Jurkat, Clone E6-1 (cell line): ENCODE results near the gene CAMTA1.
"Not testable (repeated sequence)": the region's sequence is repeated elsewhere in the genome, so short reads cannot be mapped to it uniquely, and the experiment has no call there.

ENCODE experiments used
- DNase-seq: peaks from one replicate; pipeline ENCODE4 v3.0.0-alpha.2; 2011; ENCODE audit warnings: low read depth, low spot score
- H3K4me3 ChIP-seq: 2 replicates; pipeline ENCODE4 v1.5.1; 2011; ENCODE audit warnings: mild to moderate bottlenecking, low read length, control low read depth, moderate library complexity

CAMTA1 gene

GRCh38 chr1:7121622-7121988 is 336.4 kb downstream of the CAMTA1 start:
- DNase-seq, result no peak
- no peak overlapping the region for H3K4me3 ChIP-seq

DNA sequence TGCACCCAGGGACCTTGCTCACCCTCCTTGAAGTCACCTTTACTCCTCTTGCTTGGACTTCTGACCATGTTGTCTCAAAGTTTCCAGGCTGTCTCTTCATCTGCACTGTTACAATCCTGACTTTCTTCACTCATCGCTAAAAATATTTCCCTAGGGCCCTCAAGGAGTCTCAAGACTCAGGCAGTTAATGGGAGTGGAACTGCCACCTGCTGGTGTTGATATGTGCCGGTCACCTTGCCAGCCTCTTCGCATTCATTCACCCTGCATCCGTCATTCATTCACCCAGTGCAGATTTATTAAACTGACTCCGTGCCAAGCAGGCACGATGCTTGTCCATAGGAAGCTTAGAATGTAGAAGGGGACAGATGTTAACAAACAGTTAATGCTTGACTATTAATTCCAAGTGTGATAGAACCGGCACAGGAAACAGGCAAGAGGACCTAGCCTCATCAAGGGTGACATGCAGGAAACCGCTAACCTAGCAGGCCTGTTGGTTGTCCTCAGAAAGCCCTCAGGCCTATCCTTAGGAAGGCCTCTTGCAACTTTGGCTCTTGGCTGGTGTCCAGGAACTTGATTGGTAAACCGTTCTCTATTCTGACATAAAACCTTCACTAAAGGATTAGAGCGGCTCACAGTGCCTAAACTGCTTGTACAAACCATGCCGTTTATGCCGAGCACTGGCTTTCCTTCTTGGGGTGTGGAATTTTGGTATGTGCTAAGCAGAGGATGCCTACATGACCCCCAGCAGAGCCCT is 342.2 kb downstream of the CAMTA1 start:
- peak; percentile 46 for DNase-seq
- H3K4me3 ChIP-seq, result no peak overlapping the region

GRCh38 chr1:7128293-7128692 is 343.0 kb downstream of the CAMTA1 start:
- DNase-seq, result no peak
- H3K4me3 ChIP-seq, result no peak overlapping the region

- H3K4me3 ChIP-seq, result no peak overlapping the region
- DNase-seq, result no peak
These were observed 344.9 kb downstream of the CAMTA1 start for GRCh38 chr1:7130127-7130526.

DNA sequence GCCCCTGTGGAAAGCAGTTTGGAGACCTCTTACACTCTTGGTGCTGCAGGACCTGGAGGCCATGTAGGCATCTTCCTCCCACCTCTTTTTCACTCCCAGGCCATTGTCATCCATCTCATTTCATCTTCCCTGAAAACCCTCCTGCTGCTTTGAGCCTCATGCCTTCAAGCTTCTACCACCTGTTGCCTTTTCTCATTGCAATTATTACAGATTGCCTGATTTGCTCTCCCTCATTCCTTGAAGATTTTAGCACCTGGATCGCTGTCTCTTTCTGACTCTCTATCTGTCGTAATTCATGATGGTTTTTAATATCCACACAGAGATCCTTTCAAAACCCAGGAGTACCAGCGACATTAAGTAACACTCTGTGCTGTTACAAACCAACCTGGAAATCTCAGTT is 350.2 kb downstream of the CAMTA1 start:
- DNase-seq, result no peak
- H3K4me3 ChIP-seq, result no peak overlapping the region

GRCh38 chr1:7136166-7136953 is 351.1 kb downstream of the CAMTA1 start:
- DNase-seq, result no peak
- no peak overlapping the region for H3K4me3 ChIP-seq

DNA sequence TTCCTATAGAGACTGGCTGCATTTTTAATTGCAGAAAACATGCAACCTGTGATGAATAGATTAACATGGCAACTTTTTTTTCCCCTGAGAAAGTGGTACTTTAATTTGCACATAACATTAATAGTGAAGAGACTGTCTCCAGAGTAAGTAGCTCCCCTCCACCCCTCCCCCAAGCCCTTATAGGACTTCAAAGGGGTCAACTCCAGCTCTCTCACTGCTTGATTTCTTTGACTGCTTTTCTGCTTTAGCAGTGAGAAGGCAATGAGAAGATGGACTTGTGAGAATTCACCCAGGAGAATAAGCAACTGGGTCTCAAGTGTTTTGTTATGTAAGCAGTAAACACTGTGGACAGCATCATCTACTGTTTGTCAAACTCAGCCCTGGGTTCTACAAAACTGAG is 355.0 kb downstream of the CAMTA1 start:
- H3K4me3 ChIP-seq, result no peak overlapping the region
- no peak for DNase-seq

GRCh38 chr1:7145947-7146346 is 360.7 kb downstream of the CAMTA1 start:
- no peak overlapping the region for H3K4me3 ChIP-seq

GRCh38 chr1:7146710-7147109 is 361.5 kb downstream of the CAMTA1 start:
- H3K4me3 ChIP-seq, result no peak overlapping the region
- no peak for DNase-seq

More at GRCh38 chr1:7145947-7146346, 360.7 kb downstream of the CAMTA1 start:
- no peak for DNase-seq

- not testable (repeated sequence) for H3K4me3 ChIP-seq, DNase-seq
These were observed 362.5 kb downstream of the CAMTA1 start for GRCh38 chr1:7147581-7148282.

GRCh38 chr1:7149080-7149838 is 364.0 kb downstream of the CAMTA1 start:
- DNase-seq, result no peak
- H3K4me3 ChIP-seq, result no peak overlapping the region

- DNase-seq, result no peak
- no peak overlapping the region for H3K4me3 ChIP-seq
These were observed 365.5 kb downstream of the CAMTA1 start for GRCh38 chr1:7150724-7151280.

DNA sequence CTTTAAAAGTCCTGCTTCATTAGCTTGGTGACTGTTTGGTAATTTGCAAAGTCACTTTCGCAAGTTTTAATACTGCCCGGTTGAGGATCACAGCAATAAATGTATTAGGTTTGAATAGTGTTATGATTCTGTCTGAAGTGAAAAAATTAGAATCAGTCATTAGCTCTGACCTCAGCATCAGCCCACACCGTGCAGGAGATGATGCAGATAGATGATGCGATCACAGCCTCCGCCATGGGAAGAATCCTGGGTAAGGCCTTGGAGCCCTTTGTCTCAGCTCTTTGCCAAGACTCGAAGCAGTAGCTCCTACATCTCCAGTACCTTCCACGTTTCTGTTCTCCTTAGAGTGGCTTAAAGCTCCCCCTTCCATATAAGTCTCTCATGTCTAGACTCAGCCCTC is 366.7 kb downstream of the CAMTA1 start:
- H3K4me3 ChIP-seq, result no peak overlapping the region
- DNase-seq, result no peak

DNA sequence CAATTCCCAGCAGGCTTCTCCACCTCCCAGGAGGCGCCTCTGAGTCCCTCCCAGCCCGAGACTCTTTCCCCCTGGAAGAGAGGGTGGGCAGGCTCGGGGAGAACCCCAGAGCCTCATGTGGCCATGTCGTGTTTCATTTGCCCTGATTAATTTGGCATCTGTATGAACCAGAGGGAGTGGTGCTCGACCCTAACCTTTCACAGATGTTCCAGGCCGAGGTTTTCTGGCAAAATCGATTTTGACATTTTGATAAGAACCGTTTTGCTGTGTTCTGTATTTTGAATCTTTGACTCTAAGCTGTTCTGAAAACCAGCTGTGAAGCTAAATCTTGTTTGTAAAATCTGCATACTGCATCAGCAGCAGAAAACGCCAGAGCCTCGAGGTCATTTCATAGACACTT is 367.4 kb downstream of the CAMTA1 start:
- no peak for DNase-seq
- H3K4me3 ChIP-seq, result no peak overlapping the region

DNA sequence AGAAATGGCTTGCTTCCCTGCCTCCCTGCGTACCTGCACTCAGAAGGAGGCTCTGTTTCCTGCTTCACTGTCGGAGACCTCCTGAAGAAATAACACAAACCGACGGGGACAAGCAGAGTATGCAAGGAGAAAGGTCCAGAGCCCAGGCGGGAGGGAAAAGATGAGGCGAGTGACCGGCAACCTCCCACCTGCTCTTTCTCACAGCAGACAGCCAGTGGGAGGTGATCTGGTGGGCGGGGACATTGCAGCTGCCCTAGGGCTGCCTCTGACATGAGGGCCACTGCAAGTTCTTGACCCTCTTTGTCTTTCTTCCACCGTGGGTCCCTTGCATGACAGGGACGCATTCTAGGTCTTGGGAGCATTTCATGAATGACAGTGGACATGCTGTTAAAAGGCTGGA is 368.2 kb downstream of the CAMTA1 start:
- no peak overlapping the region for H3K4me3 ChIP-seq
- DNase-seq, result no peak

DNA sequence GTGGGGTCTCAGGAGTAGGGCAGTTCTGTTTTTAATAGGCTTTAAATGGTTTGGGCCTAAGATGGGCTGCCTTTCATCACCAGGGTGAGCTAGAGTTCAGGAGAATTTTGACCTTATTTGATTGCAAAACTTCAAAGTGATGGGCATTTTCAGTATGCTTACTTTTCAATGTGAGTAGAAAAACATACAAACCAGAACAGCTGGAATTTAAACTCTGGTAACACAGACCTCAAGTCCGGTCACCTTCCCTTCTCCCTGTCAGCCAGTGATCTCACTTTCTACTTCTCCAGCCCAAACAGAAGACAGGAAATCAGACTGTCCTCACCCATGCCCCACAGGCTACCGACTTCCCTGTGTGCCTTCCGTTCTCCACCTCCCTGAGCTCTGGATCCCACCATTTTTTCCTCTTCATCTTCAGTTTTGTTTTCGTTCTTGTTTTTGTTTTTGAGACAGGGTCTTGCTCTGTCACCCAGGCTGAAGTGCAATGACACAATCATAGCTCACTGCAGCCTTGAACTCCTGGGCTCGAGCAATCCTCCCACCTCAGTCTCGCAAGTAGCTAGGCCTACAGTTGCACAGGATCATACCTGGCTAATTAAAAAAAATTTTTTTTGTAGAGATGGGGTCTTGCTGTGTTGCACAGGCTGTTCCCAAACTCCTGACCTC is 374.0 kb downstream of the CAMTA1 start:
- no peak for DNase-seq
- H3K4me3 ChIP-seq, result no peak overlapping the region

DNA sequence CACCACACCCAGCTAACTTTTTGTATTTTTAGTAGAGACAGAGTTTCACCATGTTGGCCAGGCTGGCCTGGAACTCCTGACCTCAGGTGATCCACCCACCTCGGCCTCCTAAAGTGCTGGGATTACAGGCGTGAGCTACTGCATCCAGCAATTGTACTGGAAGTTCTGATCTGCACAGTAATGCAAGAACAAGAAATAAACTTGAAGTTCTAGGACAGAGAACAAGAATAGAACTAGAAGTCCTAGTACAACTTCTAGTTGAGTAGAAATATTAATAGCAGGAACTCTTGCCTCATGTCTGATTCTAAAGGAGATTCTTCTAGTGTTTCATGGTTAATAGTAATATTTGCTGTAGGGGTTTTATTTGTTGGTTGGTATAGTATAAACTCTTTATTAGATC is 383.3 kb downstream of the CAMTA1 start:
- H3K4me3 ChIP-seq, DNase-seq: not testable (repeated sequence)

- H3K4me3 ChIP-seq, result no peak overlapping the region
- no peak for DNase-seq
These were observed 385.9 kb downstream of the CAMTA1 start for GRCh38 chr1:7171168-7171567.

DNA sequence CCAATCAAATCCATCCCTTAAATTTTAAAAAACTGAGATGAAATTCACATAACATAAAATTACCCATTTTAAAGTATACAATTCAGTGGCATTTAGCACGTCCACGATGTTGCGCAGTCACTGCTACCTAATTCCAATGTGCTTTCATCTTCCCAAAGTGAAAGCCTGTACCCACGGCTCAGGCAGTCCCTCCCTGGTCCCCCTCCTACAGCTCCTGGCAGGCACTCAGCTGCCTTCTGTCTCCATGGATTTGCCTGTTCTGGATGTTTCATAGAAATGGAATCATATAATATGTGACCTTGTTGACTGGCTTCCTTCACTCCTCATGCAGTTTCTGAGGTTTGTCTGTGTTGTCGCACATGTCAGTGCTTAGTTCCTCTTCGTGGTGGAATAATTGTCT is 386.3 kb downstream of the CAMTA1 start:
- no peak for DNase-seq
- no peak overlapping the region for H3K4me3 ChIP-seq
